HG03439 (cell line): ENCODE data around the gene NEDD4.
"Not testable (repeated sequence)": the region's sequence is repeated elsewhere in the genome, so short reads cannot be mapped to it uniquely, and the experiment has no call there.

Experiments
- ATAC-seq: cut with Tn5 transposase; IDR thresholded peaks from one replicate; pipeline ENCODE4 v1.9.1; 2021; ENCODE audit warnings: mild to moderate bottlenecking, moderate library complexity; ENCODE audit not compliant: unreplicated experiment

The NEDD4 gene

DNA sequence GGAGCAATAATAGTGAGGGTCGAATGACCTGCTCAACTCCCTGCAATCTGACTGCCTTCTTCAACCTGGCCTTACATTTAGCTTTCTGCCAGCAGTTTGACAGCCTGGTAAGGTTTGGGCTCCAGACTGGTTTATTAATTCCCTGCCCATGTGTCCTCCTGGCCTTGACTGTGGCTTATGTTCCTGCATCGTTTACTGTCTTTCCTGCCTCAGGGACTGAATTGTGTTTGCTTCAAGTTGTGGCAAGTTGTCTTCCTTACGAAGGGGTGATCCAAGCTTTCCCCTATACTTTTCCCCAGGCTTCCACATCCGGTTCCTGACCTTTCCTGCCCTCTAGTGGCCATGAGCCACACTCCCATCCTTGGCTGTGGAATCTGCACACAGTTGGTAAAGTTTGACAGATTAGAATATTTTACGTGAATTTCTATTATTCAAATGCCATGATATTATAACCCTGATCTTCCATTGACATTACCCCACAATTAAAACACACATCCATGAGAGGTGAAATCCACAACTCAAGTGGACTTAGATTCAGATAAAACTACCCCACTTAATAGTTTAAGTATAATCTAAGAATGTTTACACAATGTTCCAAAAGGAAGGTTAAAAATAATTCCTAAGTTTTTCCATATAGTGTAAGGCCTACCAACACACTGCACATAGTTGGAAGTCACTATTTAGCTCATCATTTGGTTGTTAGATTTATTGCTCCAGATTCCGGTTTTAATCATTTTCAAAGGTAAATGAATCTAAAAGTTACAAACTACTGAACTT is 95.7 kb downstream of the NEDD4 start:
- ATAC-seq: no peak

DNA sequence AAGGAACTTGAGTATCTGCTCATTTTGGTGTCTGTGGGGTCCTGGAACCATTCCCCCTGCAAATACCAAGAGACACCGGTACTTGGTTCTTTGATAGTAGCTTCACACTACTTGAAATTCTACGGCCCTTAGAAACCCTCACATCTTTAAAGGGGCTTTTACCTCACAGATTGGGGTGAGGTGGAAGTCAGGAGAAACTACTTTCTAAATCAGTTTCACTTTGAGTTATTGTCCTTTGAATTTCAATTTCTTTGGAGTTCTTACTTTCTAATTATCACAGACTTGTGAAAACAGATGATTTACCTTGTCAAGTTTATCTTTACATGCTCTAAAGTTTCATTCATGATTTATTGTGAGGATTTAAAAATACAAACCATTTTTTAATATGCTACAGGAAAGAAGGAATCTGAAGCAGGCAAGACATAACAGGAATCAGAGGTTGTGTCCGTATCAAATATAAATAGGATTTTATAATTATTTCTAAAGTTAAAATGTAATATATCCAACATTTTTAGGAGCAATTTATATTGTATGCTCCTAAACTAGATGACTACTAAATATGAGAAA is 98.9 kb downstream of the NEDD4 start:
- no peak for ATAC-seq

DNA sequence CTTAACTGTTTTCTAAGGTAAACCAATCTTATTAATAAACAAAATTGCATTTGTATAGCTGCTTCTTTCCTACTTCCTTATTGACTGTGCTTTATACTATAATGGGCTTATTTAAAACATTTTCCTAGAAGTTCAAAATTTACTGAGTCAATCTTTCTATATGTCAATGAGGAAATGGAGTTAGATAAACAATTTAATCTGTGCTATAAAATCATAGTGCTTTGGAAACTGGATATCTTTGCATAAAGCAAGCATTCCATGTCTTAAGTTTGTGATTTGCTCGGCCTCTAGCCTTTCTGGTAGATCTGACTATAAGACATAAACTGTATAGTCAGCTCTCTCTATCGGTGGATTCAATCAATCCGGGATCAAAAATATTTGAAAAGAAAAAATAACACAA is 99.6 kb downstream of the NEDD4 start:
- no peak for ATAC-seq

DNA sequence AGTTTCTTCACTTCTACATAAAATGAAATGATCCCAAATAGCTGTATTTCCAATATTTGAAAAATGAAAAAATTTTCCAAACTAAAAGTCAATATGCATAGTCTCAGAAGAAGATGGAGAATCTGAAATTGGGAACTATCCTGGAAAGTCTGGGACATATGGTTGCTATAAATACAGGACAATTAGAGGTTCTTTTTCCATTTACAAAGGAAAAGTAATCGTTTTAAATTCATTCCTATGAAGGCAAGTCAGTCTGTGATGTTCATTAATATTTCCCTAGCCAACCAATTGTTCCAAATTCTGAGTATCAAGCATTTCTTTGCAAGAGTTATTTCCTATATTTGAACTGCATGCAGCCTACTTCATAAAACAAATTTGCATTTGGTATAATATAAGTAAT is 102.2 kb downstream of the NEDD4 start:
- no peak for ATAC-seq

DNA sequence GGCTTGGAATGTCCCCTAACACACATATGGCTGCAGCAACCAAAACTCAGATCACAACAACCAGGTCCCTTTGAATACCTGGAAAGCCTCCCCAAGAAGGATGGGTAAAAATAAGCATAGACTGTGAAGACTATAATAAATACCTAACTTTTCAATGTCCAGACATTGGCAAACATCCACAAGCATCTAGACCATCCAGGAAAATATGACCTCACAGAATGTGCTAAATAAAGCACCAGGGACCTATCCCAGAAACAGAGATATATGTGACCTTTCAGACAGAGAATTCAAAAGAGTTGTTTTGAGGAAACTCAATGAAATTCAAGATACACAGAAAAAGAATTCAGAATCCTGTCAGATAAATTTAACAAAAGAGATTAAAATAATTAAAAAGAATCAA is 109.2 kb downstream of the NEDD4 start:
- ATAC-seq: no peak

DNA sequence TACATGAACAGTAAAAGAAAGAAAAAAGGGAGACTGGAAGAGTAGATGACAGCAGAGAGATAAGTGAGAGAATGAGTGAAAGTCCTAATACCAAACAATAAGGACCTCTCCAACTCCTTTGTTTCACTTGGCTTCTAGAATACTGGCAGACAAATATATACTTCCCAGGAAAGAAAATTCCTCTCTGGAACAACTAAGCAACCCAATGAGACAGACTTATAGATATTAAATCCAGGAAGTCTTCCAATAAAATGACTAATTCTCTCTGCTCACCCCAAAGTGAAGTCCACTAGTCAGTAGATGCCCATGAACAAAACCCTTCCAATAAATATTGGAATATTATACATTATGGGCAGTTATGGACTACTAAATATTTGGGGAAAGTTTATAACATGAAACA is 114.2 kb downstream of the NEDD4 start:
- ATAC-seq: no peak

DNA sequence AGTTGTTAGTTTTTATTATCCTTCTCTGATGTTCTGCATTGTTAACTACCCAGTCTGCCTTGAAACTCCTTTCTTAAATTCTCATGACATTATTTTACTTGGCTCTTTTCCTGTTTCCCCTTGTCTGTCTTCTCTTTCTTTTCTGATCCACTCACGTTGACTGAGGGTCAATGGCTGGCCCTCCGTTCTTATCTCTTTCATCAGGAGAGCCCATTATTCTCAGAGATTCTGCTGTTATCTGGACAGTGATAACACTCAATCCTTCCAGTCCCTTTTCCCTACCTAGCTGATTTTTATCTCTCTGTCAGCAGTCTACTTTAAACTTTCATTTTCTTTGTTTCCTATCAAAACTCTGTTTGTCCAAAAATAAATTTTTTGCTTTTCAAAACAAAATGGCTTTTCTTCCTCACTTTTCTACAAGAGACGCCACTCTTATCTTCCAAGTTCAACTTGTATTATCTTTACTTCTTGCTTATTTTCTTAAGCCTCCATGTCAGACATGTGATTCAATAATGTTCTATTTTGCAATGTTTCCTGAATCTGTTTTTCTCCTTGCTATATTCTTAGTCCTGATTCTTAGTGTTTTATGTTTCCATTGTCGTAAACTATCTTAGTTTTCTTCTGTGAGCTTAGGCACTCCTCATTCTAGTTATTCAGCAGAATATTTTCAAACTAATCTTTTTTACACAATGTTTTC is 120.2 kb downstream of the NEDD4 start:
- ATAC-seq: no peak

DNA sequence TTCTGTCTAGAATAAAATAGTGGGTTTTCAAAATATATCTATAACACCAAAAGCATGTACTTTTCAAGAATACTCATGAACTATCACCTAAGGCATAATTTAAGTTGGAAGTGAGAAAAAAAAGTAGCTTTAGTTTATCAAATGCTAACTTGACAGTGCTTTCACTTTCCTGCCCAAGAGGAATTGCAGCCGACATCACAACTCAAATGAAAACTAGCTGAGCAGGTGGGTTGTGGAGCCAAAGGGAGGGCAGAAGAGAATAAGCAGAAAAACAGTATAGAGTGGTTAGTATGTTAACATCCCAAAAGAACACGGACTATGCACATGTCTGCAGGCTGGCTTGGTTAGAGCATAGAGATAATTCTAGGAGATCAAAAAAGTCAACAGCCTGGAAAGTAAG is 120.9 kb downstream of the NEDD4 start:
- ATAC-seq: no peak

DNA sequence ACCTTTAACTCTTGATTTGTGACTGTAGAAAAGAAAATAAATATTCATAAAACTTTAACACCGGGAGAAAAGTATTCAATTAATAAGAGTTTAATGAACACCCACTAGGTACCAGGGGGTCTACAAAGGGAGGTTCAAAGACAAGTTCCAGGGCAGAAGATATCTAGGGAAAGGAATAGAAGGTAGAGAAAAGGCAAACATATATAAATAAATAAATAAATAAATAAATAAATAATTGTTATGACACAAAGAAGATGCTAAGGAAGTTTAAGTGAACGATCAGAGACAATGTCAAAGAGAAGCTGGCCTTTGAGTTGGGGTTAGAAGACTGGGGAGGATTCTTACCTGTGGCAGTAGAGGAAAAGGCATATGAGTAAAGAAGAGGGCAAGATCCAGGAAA is 123.8 kb downstream of the NEDD4 start:
- ATAC-seq: no peak

DNA sequence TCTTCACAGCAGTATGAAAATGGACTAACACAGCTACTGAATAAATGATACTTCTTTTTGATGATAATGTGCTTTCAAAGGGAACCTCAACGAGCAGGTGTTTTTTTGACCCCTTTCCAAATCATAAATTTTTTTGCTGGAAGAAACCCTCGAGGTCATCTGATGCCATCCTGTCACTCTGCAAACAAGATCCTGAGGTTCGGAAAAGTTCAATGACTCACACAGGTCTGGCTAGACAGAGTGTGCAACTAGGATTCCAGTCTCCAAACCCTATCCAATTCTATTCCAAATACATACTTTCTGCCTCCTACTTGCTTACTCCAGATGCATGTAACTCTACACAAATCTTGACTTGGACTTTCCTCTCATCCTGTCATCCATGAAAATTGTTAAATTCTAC is 124.7 kb downstream of the NEDD4 start:
- ATAC-seq: no peak

DNA sequence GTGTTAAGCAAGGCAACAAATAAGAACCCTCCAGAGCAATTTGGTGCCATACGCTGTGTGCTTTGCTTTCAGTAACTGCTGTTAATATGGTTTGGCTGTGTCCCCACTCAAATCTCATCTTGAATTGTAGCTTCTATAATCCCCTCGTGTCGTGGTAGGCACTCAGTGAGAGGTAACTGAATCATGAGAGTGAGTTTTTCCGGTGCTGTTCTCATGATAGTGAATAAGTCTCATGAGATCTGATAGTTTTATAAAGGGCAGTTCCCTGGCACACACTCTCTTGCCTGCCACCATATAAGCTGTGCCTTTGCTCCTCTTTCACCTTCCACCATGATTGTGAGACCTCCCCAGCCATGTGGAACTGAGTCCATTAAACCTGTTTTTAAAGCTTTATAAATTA is 125.1 kb downstream of the NEDD4 start:
- ATAC-seq: not testable (repeated sequence)

DNA sequence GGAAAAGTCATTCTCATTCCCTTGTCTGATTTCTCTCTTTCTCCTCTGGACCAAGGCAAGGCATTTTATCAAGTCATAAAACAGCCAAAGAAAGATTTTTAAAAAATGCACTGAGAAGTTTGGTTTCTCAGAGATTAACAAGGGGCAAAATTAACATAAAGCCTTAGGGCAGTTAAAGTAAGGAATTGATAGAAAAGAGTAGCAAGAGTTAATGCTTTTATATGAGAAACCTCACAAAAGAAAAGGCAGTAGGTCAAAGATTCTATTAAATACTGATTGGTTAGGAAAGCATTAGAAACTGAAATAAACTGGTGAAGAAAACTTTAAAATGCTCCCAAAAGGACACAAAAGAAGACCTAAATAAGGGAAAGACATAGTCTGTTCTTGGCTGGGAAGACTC is 129.5 kb downstream of the NEDD4 start:
- no peak for ATAC-seq

DNA sequence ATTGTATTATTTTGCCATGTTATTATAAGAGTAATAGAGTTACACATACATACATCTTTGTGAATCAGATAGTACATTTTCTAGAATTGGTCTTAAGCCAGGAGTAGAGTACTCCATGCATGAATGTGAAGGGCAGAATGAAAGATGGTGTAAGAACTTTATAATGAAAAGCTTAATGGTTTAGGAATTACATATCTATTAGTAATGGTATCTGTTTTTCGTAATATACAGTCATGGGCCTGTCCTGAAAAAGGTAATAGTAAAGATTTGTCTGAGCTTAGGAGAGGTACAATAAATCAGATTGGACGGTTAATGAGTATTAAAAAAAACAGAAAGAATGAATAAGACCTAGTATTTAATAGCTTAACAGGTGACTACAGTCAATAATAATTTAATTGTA is 132.3 kb downstream of the NEDD4 start:
- no peak for ATAC-seq

DNA sequence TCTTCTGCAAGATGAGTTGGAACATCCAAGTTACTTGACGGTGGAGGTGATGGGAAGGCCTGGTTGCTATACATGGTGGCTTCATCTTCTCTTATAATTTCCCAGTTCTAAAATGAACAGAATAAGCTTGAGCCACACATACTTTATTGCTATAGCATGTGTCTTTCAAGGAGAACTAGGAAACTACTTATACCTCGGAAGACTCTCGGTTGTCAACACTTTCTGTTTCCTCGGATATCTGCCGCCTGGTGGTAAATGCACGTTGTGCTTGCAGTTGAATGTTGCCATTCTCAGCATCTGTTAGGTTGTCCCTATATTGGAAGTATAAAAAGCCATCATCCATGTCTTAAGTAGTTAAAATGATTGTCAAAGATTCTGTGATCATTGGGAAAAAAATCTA is 132.9 kb downstream of the NEDD4 start:
- ATAC-seq: no peak

DNA sequence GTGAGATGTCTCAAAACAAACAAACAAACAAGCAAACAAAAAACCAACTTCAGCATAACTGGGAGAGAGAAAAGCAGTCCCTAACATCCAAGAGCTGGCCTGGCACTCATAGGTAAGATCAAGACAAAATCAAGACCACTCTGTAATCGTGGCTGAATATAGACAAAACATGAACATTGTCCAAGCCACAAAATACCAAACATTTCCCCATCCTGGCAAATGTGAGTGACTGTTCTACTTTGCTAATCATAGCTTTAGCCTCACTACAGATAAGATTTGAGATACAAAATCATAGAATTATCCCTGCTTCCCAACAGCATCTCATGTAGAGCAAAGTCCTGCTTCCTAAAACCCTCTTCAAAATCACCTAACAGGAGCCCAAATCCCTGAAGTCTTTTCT is 133.7 kb downstream of the NEDD4 start:
- ATAC-seq: no peak

DNA sequence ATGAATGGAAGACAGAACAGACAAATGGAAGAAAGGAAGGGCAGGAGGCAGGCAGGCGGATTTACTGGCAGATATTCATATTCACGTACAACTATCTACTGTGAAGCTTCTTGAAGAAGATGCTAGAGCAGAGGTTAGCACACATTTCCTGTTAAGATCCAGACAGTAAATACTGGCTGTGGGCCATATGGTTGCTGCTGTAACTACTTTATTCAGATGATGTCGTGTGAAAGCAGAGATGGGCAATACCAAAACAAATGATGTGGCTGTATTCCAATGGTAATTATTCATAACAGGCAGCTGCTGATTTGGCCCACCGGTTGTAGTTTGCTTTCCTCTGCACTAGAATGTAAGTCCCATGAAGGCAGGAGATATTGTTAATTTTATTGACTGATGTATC is 134.8 kb downstream of the NEDD4 start:
- ATAC-seq: no peak

DNA sequence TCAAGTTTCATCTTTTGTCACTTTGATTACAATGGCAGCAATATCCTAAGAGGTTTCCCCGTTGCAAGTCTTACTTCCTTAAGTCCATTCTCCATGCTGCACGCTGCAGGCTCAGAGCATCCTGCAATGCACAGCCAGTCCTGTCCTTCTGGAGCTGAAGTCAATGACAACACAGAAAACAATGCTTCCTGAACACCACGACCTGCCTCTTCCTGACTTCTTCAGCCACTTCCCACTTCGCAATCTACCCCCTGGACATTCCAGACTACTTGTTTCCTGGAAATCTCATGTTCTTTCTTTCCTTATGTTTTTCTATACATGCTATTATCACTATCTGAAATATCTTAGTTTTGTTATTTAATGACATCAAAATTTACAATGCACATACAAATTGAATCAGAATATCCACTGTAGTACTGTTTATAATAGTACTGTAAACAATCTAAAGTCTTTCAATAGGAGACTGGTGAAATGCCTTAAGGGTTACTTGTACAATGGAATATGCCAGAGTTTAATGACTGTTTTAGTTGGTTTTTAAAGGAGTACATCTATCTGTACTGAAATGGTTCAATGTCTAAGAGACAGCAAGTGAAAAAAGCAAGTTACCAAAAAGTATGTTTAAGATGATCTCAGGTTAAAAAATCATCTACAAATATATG is 136.8 kb downstream of the NEDD4 start:
- ATAC-seq: no peak

DNA sequence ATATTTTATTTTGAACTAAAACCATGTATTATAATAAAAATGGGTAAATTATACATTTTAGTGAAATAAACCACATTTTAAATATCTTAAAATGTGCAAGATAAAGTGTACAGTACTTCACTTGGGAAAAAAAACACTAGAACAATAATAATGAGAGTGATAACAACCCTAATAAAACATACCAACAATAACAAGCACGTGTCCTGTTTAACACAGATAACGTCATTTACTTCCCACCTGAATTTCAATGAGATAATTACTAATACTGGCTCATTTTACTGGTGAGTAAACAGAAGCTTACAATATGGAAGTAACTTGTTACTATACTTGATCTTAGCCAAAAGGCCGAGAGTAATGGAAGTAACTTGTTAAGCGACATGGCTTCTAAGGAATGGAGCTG is 140.3 kb downstream of the NEDD4 start:
- ATAC-seq: no peak

DNA sequence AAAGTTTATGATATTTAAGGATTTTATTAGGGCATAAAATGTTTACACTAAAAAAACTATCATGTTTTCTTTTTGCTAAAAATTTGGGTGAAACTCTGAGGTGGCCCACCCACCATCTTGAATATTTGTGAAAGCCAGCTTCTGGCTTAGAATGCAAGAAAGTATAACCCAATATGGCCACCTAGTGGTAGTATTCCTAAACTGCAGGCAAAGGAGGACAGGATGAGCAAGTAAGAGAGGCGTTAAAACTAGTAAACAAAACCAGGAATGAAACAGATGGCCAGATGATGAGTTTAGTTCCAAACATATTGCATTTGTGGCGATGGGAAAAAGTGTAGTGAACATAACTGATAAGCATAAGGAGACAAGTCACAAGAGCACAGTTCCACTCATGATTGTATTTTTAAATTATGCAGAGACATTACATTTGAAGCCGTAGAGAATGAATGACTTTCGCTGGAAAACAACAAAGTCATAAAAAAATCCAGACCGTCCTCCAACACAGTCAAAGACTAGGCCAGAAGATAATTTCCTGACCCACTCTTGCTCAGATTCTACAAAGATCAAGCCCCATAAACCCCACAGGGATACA is 147.2 kb downstream of the NEDD4 start:
- ATAC-seq: no peak

DNA sequence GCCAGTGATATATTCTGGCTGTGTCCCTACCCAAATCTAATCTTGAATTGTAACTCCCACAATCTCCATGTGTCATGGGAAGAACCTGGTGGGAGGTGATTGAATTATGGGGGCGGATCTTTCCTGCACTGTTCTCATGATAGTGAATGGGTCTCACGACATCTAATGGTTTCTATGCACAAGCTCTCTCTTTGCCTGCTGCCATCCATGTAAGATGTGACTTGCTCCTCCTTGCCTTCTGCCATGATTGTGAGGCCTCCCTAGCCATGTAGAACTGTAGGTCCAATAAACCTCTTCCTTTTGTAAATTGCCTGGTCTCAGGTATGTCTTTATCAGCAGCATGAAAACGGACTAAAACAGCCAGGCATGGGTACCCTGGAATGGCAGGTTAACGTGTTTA is 150.5 kb downstream of the NEDD4 start:
- not testable (repeated sequence) for ATAC-seq

DNA sequence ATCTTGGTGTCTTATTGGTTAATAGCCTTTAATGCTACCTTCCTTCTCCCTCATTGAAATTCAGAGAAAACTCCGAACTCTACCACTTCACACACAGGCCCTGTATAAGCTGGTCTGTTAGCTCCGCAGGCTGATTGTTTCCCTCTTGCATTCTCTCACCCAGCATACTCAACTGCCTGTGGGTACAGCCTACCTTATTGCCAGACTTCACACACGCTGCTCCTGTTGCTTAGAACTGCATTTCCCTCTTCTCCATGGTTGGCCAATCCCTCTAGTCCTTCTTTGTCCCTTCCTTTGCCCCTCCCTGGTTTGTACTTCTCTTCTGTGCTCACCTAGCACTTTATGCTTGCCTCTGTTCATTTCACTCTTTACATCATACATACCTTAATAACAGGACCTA is 157.5 kb downstream of the NEDD4 start:
- no peak for ATAC-seq
